GM18499 (cell line): ENCODE results near the gene CATSPER1.
"Not testable (repeated sequence)": the region's sequence is repeated elsewhere in the genome, so short reads cannot be mapped to it uniquely, and the experiment has no call there.

Source experiments
- ATAC-seq: cut with Tn5 transposase; IDR thresholded peaks from one replicate; pipeline ENCODE4 v1.9.1; 2021; ENCODE audit warnings: moderate number of reproducible peaks; ENCODE audit not compliant: insufficient read depth, unreplicated experiment

CATSPER1 gene

DNA sequence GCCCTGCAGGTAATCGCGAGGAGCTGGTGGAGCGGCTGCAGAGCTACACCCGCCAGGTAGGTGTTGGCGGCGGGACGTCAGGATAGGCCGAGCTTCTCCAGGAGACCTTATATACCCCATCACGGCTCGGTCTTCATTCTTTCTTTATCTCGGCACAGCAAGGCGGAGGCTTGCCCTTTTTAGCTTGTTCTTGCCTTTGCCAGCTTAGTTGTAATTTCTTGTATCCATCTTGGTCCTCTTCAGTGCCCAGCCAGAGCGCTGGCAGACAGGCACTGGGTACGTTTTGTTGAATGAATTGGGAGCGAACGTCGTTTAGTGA, 26.3 kb upstream of the CATSPER1 start:
- no peak for ATAC-seq

- peak; percentile 80 for ATAC-seq
Measured at GRCh38 chr11:66051766-66052663, 25.7 kb upstream of the CATSPER1 start, which contains the start of gene SF3B2. Gene SF3B2 (plus strand): TSS chr11:66052364. CDS start chr11:66052385, 21 bp downstream.

DNA sequence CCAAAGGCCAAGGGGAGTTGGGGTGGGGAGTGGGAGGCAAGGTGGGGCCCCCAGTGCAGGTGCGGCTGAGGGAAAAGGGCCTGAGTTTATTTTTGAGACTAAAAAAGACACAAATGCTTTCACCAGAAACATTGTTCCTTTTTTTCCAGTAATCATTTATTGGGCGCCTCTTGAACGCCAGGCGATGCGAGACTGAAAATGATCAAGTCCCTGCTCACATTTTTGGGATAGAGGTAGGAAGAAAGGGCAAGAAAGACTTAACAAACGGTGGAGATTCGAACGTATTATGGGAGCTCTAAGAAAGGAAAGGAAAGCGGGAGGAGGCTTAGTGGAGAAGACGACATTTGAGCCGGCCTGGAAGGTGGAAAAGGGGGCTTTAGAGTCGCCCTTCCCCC, 25.1 kb upstream of the CATSPER1 start:
- ATAC-seq = no peak

DNA sequence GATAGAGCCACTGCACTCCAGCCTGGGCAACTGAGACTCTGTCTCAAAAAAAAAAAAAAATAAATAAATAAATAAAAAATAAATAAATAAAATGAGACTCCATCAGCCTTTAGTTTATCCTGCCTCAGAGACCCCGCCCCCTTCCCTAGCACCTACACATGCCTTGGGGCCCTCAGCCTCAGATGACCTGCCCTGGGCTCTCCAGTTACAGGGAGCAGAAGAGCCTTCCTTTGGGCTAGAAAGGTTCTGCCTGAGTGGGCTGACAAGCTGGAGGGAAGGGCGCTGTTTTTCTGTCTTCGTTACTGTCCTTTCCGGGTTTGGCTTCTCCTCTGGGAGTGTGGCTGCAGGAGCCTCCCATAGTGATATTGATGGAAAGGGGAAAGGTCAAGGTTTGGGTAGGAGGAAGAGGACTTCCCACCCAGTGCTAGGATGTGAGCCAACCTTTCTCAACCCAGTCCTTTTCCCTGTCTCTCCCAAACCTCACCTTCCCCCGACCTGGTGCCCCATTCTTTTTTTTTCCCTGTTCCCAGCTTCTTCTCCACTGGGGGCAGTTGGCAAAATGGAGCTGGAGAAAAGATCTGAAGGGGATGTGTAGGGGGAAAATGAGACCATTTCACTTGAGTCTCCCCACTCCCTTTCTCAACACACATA, 24.4 kb upstream of the CATSPER1 start:
- ATAC-seq = no peak

GRCh38 chr11:66048547-66049323, 22.5 kb upstream of the CATSPER1 start, which contains the start of gene GAL3ST3:
Gene GAL3ST3 (minus strand): TSS chr11:66049161. CDS start chr11:66045415, 3,746 bp downstream.
- ATAC-seq = no peak

- no peak for ATAC-seq
Measured at GRCh38 chr11:66047541-66048365, 21.5 kb upstream of the CATSPER1 start.

DNA sequence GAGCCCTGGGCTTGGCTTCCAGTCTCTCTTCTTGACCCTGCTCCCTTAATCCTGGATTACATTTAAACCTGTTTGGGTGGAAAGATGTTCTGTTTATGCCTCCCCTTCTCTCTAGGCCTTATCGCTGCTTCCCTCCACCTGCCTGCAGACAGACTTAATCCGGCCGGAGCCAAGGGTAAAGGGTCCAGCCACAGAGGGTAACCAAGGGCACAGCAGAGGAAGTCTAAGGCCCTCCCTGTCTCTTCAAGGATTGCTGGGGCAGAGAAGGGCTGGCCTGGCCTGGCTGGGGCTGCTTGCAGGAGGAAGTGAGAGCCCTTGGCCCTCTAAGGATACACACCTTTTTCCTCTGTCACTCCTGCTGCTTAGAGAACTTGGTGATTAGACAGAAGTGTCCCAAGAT, 20.6 kb upstream of the CATSPER1 start:
- ATAC-seq = no peak

DNA sequence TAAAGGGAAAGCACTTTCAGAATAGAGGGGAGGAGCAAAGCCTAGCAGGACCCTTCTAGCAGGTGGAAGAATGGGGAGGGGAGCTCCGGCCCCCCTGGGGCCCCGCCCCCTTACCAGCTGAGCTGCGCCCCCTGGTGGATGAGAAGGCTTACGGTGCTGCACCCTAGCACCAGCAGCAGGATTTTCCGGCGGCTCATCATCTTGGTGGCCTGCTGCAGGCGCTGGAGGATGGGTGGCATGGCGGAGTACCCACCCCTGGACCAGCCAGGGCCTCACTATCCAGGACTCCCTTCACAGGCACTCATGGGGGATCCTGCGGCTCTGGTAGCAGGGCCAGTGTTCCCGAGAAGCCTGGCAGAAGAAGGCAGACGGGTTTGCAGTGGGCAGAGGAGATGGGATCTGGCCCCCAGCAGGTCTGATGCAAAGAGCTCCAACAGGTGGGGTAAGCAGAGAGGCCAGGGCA, 18.9 kb upstream of the CATSPER1 start:
- ATAC-seq = no peak

GRCh38 chr11:66044757-66045156, 18.5 kb upstream of the CATSPER1 start:
- no peak for ATAC-seq

GRCh38 chr11:66042996-66043906, 17.0 kb upstream of the CATSPER1 start:
- ATAC-seq = no peak

GRCh38 chr11:66042227-66042995, 16.1 kb upstream of the CATSPER1 start:
- ATAC-seq = no peak

DNA sequence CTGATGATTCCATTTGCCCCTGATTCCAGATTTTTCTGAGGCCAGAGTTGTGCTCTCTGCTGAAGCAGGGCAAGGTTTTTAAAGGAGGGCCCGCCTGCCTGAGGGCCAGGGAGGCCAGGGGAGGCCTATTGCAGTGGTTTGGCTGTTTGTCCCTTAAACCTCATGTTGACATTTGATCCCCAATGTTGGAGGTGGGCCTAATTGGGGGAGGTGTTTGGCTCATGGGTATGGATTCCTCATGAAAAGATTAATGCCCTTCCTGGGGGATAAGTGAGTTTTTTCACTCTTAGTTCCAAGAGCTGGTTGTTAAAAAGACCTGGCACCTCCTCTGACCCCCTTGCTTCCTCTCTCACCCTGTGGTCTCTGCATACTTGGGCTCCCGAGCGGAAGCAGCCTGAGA, 13.5 kb upstream of the CATSPER1 start:
- ATAC-seq = no peak

DNA sequence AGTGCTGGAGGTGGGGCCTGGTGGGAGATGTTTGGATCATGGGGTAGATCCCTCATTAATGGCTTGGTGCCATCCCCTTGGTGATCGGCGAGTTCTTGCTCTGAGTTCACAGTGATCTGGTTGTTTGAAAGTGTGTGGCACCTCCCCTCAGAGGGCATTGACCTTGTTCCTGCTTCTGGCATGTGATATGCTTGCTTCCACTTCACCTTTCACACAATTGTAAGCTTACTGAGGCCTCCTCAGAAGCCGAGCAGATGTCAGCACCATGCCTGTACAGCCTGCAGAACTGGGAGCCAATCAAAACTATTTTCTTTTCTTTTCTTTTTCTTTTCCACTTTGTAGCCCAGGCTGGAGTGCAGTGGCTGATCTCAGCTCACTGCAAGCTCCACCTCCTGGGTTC, 11.0 kb upstream of the CATSPER1 start:
- no peak for ATAC-seq

- ATAC-seq = no peak
Measured at GRCh38 chr11:66036334-66036710, 10.0 kb upstream of the CATSPER1 start.

DNA sequence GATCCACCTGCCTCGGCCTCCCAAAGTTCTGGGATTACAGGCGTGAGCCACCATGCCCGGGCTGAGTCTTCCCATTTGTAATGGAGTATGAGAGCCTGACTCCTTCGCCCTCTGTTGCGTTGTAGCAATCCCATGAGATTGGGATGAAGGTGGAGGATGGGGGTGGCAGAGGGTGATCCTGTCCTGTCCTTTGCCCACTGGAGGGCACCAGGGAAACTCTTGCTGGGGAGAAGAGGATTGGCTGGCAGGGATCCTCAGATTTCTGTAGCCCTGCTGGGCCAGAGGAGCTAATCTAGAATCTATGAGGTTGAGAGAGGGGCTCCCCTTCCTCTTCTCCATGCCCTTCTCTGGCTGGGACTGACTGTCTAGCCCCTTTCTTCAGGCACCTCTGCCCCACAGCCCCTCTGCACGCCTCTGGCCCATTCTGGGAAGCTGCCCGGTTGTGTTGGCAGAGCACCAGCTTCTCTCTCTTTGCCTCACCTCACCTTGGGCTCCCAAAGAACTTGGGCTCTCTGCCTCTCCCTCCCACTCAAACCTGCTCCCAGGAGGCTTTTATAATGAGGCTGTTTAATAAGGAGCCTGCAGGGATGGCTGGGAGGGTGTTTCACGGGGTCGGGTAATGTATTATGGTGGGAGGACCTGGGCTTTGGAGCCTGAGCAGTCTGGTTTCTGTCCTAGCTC, 9.5 kb upstream of the CATSPER1 start:
- no peak for ATAC-seq

DNA sequence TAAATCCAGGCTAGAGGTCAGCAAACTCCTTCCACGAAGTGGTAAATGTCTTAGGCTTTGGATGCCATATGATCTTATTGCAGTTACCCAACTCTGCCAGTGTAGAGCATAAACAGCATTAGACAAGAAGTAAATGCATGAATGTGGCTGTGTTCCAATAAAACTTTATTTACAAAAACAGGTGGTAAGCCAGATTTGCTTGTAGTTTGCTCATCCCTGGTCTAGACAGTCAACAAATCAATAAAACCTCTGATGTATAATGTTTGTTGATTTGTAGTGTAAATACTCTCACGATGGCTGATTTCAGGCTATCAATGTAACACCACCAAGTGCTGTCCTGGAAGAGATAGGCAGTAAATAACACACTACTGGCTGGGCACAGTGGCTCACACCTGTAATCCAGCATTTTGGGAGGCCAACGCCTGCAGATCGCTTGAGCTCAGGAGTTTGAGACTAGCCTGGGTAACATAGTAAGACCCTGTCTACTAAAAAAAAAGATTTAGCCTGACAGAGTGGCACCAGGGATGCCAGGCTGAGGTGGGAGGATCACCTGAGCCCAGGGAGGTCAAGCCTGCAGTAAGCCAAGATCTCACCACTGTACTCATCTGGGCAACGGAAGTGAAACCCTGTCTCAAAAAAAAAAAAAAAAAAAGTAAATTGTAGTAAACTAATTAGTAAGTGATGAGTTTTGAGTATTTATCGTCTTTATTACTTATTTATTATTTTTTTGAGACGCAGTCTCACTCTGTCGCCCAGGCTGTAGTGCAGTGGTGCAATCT, 6.9 kb upstream of the CATSPER1 start:
- no peak for ATAC-seq

GRCh38 chr11:66023186-66023440, 3.2 kb downstream of the CATSPER1 start:
- ATAC-seq = not testable (repeated sequence)
